IPS-15b (cell line): Measurements from ENCODE around the gene ENOSF1.

Source experiments
- H3K27me3 ChIP-seq: one replicate; pipeline ENCODE4 v1.6.1; 2013; ENCODE audit warnings: low read length; ENCODE audit not compliant: control insufficient read depth, insufficient read depth
- H3K36me3 ChIP-seq: one replicate; pipeline ENCODE4 v1.6.1; 2013; ENCODE audit warnings: low read length; ENCODE audit not compliant: control insufficient read depth, insufficient read depth
- H3K4me1 ChIP-seq: one replicate; pipeline ENCODE4 v1.6.1; 2013; ENCODE audit warnings: mild to moderate bottlenecking, low read length; ENCODE audit not compliant: control insufficient read depth, insufficient read depth
- H3K4me3 ChIP-seq: one replicate; pipeline ENCODE4 v1.5.1; 2013; ENCODE audit warnings: low read depth, low read length
- H3K9ac ChIP-seq: one replicate; pipeline ENCODE4 v1.6.1; 2013; ENCODE audit warnings: low read depth, mild to moderate bottlenecking, low read length
- H3K9me3 ChIP-seq: one replicate; pipeline ENCODE4 v1.6.1; 2013; ENCODE audit warnings: mild to moderate bottlenecking, low read length; ENCODE audit not compliant: control insufficient read depth, insufficient read depth

ENOSF1 gene

GRCh38 chr18:679516-679915, 32.9 kb downstream of the ENOSF1 start:
- H3K9me3 ChIP-seq, result no peaks in the 10 kb centered on the region
- H3K9ac ChIP-seq, result peak overlapping the region; percentile 24
- no peaks in the 10 kb centered on the region for H3K27me3 ChIP-seq
- no peak overlapping the region for H3K4me3 ChIP-seq
- peaks cover 4% of the 10 kb centered on the region for H3K36me3 ChIP-seq
- no peaks in the 10 kb centered on the region for H3K4me1 ChIP-seq

- Histone ChIP-seq H3K27me3 (no peaks in the 10 kb centered on the region), H3K9me3 (no peaks in the 10 kb centered on the region), H3K9ac (no peak overlapping the region), H3K4me3 (no peak overlapping the region), H3K36me3 (peaks cover 4% of the 10 kb centered on the region), H3K4me1 (no peaks in the 10 kb centered on the region)
Measured at GRCh38 chr18:678482-679182, 33.8 kb downstream of the ENOSF1 start.

- Histone ChIP-seq H3K9ac (no peak overlapping the region), H3K36me3 (peaks cover 4% of the 10 kb centered on the region), H3K27me3 (no peaks in the 10 kb centered on the region), H3K9me3 (no peaks in the 10 kb centered on the region), H3K4me1 (no peaks in the 10 kb centered on the region), H3K4me3 (no peak overlapping the region)
Measured at GRCh38 chr18:677951-678381, 34.5 kb downstream of the ENOSF1 start.

GRCh38 chr18:677145-677544, 35.3 kb downstream of the ENOSF1 start:
- H3K36me3 ChIP-seq, result peaks cover 4% of the 10 kb centered on the region
- H3K9ac ChIP-seq, result no peak overlapping the region
- no peak overlapping the region for H3K4me3 ChIP-seq
- no peaks in the 10 kb centered on the region for H3K9me3 ChIP-seq
- no peaks in the 10 kb centered on the region for H3K4me1 ChIP-seq
- H3K27me3 ChIP-seq, result no peaks in the 10 kb centered on the region

- H3K4me3 ChIP-seq, result no peak overlapping the region
- H3K4me1 ChIP-seq, result no peaks in the 10 kb centered on the region
- no peaks in the 10 kb centered on the region for H3K27me3 ChIP-seq
- H3K36me3 ChIP-seq, result peaks cover 4% of the 10 kb centered on the region
- no peak overlapping the region for H3K9ac ChIP-seq
- no peaks in the 10 kb centered on the region for H3K9me3 ChIP-seq
Measured at GRCh38 chr18:676736-677135, 35.7 kb downstream of the ENOSF1 start.

GRCh38 chr18:676069-676468, 36.4 kb downstream of the ENOSF1 start:
- H3K36me3 ChIP-seq, result peaks cover 9% of the 10 kb centered on the region

GRCh38 chr18:675307-675706, 37.1 kb downstream of the ENOSF1 start:
- H3K36me3 ChIP-seq, result peaks cover 15% of the 10 kb centered on the region
- H3K4me3 ChIP-seq, result no peak overlapping the region
- no peaks in the 10 kb centered on the region for H3K9me3 ChIP-seq
- H3K9ac ChIP-seq, result no peak overlapping the region
- H3K27me3 ChIP-seq, result no peaks in the 10 kb centered on the region
- no peaks in the 10 kb centered on the region for H3K4me1 ChIP-seq

More at GRCh38 chr18:676069-676468, 36.4 kb downstream of the ENOSF1 start:
- H3K9me3 ChIP-seq, result no peaks in the 10 kb centered on the region
- H3K4me1 ChIP-seq, result no peaks in the 10 kb centered on the region
- H3K9ac ChIP-seq, result no peak overlapping the region
- H3K27me3 ChIP-seq, result no peaks in the 10 kb centered on the region
- H3K4me3 ChIP-seq, result no peak overlapping the region

- H3K4me3 ChIP-seq, result no peak overlapping the region
- H3K36me3 ChIP-seq, result peaks cover 23% of the 10 kb centered on the region
- H3K27me3 ChIP-seq, result no peaks in the 10 kb centered on the region
- H3K4me1 ChIP-seq, result no peaks in the 10 kb centered on the region
- no peak overlapping the region for H3K9ac ChIP-seq
- no peaks in the 10 kb centered on the region for H3K9me3 ChIP-seq
Measured at GRCh38 chr18:673769-674168, 38.7 kb downstream of the ENOSF1 start.

GRCh38 chr18:673317-673716, 39.1 kb downstream of the ENOSF1 start:
- no peaks in the 10 kb centered on the region for H3K4me1 ChIP-seq
- no peaks in the 10 kb centered on the region for H3K27me3 ChIP-seq
- peaks cover 27% of the 10 kb centered on the region for H3K36me3 ChIP-seq
- H3K4me3 ChIP-seq, result no peak overlapping the region
- no peaks in the 10 kb centered on the region for H3K9me3 ChIP-seq
- no peak overlapping the region for H3K9ac ChIP-seq

- no peaks in the 10 kb centered on the region for H3K9me3 ChIP-seq
- H3K36me3 ChIP-seq, result peaks cover 27% of the 10 kb centered on the region
- H3K4me3 ChIP-seq, result no peak overlapping the region
- H3K27me3 ChIP-seq, result no peaks in the 10 kb centered on the region
- H3K9ac ChIP-seq, result no peak overlapping the region
- H3K4me1 ChIP-seq, result no peaks in the 10 kb centered on the region
Measured at GRCh38 chr18:671405-671804, 41.0 kb downstream of the ENOSF1 start.

- Histone ChIP-seq H3K9me3 (no peaks in the 10 kb centered on the region), H3K4me1 (no peaks in the 10 kb centered on the region), H3K4me3 (no peak overlapping the region), H3K36me3 (peaks cover 23% of the 10 kb centered on the region), H3K27me3 (no peaks in the 10 kb centered on the region), H3K9ac (no peak overlapping the region)
Measured at GRCh38 chr18:670522-670921, 41.9 kb downstream of the ENOSF1 start.

GRCh38 chr18:669077-669476, 43.4 kb downstream of the ENOSF1 start:
- H3K36me3 ChIP-seq, result peaks cover 23% of the 10 kb centered on the region

More at GRCh38 chr18:669077-669476, 43.4 kb downstream of the ENOSF1 start:
- Histone ChIP-seq H3K4me1 (no peaks in the 10 kb centered on the region), H3K4me3 (no peak overlapping the region), H3K9ac (no peak overlapping the region), H3K9me3 (no peaks in the 10 kb centered on the region), H3K27me3 (no peaks in the 10 kb centered on the region)
